Fibroblast of pulmonary artery (primary cell): ENCODE data around the gene CHCT1.

ENCODE experiments used
- DNase-seq: peaks from one replicate; pipeline ENCODE4 v3.0.0-alpha.2; 2010; ENCODE audit warnings: low read depth
- H3K4me3 ChIP-seq: replicated peaks from 2 replicates; pipeline ENCODE4 v1.5.1; 2011; ENCODE audit warnings: low read depth, mild to moderate bottlenecking, control low read depth, low read length, moderate library complexity
- CTCF ChIP-seq: IDR thresholded peaks from 2 replicates; pipeline ENCODE4 v1.5.1; 2011; ENCODE audit warnings: mild to moderate bottlenecking, control low read depth, low read length, inconsistent platforms; ENCODE audit errors: missing control alignments

CHCT1 gene

GRCh38 chr17:60387666-60388065, 34.6 kb upstream of the CHCT1 start:
- DNase-seq: no peak
- H3K4me3 ChIP-seq: no peak overlapping the region
- TF ChIP-seq CTCF: no peak

DNA sequence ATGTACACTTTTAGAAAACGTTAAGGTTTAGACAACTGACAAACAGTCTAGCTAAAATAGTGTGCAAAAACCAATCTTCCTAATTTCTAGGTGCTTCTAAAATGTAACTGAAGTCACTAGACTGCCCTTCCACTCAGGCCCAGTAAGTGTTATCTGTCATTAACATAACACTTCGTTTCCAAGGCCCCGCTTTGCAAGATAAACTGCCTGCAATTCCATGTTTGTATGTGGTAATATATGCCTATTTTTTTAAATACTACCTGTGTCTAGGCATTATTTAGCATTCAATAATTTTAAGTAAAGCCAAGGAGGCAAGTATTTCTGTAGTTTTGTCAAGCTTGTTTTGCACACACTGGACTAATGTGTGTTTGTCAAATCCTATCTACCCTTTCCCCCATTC, 33.5 kb upstream of the CHCT1 start:
- H3K4me3 ChIP-seq: no peak overlapping the region
- no peak for TF ChIP-seq CTCF

DNA sequence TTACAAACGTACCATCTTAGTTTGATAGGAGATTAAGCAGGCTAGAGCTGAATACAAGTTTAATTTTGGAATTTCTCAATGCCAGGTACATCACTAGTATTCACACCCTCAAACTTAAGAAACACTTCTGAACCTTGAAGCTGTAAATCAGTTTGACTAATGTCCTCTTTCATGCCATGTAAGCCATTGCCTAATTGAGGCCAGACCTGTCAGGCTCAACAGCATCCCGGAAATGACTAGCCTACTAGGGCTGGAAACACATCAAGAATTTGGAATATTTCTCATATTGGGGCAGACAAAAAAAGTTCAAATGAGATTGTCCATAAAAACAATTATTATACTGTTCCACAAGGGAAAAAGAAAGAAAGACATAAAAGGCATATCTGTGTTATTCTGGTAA, 32.1 kb upstream of the CHCT1 start:
- DNase-seq: peak; percentile 81
- H3K4me3 ChIP-seq: peak overlapping the region; percentile 94
- no peak for TF ChIP-seq CTCF

More for the DNA sequence above, 33.5 kb upstream of the CHCT1 start:
- DNase-seq: no peak

DNA sequence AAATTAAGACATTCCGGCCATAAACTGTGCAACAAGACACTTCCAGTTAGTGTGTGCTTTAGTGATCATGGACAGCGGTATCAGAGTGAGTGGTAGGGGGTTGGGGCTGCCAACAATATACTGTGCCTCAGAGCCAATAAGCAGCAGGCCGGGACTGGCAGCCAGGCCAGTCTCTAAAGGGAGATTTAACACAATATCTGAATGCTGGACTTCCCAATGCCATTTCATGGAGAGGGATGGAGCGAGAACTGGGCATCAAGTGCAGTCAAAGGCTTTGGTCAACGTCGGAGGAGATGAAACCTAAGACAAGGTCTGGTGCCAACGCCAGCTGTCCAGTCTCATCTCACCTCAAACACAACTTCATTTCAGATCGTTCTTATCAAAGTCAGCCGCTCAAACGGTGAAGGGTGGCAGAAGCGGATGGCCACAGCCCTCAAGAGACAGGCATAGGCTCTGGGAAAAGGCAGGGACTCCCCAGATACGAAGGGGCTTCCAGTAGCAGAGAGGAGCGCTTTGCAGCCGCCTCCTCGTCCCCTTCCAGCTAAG, 31.3 kb upstream of the CHCT1 start:
- TF ChIP-seq CTCF: no peak
- H3K4me3 ChIP-seq: peak overlapping the region; percentile 94
- DNase-seq: peak; percentile 53

DNA sequence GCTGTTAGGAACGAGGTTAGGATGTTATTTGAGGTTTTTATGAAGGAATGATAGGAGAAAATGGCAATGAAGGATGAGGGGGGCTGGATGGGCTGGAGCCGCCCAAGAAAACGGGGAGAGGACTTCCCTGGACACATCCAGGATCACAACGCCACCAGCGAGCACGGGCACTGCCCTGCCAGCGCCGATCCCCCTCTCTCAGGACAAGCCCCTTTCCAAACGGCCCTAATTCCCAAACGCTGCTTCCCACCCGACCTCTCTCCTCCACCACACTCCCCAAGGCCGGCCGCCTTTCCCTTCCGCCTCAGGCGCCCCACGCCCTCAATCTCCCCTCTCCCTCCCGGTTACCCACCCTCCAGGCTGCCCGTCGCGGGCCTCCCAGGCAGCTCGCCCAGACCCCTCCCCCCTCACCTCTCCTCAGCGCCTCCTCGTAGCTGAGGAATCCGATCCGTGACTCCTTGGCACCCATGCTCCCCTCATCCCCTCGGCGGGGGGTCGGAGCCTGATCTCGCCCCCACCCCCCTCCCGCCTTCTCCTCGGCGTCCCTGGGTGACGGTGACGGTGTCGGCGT, 30.7 kb upstream of the CHCT1 start:
- no peak for TF ChIP-seq CTCF
- peak overlapping the region; percentile 94 for H3K4me3 ChIP-seq
- no peak for DNase-seq

DNA sequence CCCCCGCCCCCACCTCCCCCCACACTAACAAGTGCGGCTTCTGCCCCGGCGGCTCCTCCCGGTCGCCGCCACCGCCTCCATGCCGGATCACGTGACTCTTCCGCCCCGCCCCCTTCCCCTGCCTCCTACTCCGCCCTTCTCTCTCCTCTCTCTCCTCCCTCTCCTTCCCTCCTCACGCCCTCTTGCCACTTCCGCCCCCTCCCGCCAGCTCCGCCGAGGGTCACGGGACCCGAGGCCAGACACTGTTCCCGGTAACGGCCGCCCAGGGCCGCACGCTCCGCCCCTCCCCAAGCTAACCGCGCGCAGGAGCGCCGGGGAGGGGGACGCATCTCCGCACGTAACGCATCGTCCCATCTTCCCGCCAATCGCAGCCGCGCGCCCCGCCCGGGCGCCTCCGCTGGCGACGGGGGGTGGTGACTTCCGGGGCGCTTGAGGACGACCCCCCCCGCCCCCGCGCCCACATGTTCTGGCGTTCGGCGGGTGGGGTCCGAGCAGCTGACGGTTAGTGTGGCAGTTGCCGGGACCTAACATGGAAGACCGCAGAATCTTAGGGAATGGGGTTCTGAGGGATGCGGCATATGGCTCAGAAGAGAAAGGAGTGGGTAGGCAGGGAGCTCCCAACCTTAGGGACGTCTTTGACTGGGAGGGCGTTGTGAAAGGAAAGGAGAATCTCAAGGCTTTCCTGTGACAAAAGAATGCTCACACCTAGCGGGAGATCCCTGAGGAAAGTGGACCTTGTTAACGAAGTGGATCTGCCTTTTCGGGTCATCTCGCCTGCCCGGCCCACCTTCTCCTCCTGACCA, 30.0 kb upstream of the CHCT1 start, which contains the start of gene USP32:
TSS of gene USP32 (minus strand) at position 92 of the 803 bp plus-strand sequence. CDS start 194 bp downstream, outside the sequence.
- TF ChIP-seq CTCF: no peak

More for the DNA sequence above, 30.0 kb upstream of the CHCT1 start, which contains the start of gene USP32:
- DNase-seq: peak; percentile 99
- peak within 1 kb of the TSS; percentile 94 for H3K4me3 ChIP-seq
